C4-2B (cell line): ENCODE results near the gene PELI2.
A peak's percentile ranks its signal among the peaks of the same experiment; 100 is the strongest.

ENCODE experiments used
- H3K27ac ChIP-seq: fragments of 450-650 bp; 2 replicates; pipeline ENCODE4 v1.5.1; 2017
- ZFX ChIP-seq: fragments of 450-650 bp; IDR thresholded peaks from 2 replicates; pipeline ENCODE4 v1.6.1; 2017
- TF ChIP-seq, protein P1 (sequence below): fragments of 450-650 bp; conservative IDR thresholded peaks from 2 replicates; pipeline ENCODE4 v1.5.1; 2017; ENCODE audit warnings: mild to moderate bottlenecking

The PELI2 gene

DNA sequence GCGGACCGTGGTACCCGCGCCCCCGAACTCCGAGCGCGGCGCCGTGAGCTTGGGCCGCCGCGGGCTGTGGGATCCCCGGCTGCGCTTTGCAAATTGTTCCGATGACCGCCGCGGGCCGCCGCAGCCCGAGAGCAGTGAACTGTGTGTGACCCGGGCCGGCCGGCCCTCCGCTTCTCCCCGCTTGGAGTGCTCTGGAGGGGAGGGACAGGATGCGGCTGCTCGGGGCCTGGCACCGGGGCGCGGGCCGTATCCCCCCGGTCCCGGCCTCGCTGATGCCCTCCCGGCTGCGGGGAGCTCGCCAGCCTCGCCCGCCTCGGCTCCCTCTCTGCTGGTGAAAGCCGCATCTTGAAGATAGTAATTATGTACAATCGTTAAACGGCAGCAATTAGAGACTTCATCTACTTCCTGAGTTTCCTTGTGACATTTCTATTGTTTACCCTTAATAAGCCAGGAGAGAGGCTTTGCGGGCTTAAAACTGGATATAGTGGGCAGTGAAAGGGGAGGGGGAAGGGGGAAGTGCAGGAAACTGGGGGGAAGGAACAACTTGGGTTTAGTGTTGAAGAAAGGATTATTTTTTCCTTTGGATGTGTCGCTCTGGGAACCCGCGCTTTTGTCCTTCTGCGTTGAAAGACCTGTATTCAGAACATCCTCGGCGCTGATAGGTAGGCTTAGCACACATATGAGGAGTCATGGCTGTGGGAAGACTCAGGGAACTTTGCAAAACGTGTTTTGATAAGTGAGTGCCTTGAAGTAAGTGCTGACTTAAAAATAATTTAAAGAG is 1.2 kb downstream of the PELI2 start:
- TF ChIP-seq, protein P1, sequence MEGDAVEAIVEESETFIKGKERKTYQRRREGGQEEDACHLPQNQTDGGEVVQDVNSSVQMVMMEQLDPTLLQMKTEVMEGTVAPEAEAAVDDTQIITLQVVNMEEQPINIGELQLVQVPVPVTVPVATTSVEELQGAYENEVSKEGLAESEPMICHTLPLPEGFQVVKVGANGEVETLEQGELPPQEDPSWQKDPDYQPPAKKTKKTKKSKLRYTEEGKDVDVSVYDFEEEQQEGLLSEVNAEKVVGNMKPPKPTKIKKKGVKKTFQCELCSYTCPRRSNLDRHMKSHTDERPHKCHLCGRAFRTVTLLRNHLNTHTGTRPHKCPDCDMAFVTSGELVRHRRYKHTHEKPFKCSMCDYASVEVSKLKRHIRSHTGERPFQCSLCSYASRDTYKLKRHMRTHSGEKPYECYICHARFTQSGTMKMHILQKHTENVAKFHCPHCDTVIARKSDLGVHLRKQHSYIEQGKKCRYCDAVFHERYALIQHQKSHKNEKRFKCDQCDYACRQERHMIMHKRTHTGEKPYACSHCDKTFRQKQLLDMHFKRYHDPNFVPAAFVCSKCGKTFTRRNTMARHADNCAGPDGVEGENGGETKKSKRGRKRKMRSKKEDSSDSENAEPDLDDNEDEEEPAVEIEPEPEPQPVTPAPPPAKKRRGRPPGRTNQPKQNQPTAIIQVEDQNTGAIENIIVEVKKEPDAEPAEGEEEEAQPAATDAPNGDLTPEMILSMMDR: no peak
- TF ChIP-seq ZFX: no peak
- H3K27ac ChIP-seq: peak overlapping the region; percentile 39

DNA sequence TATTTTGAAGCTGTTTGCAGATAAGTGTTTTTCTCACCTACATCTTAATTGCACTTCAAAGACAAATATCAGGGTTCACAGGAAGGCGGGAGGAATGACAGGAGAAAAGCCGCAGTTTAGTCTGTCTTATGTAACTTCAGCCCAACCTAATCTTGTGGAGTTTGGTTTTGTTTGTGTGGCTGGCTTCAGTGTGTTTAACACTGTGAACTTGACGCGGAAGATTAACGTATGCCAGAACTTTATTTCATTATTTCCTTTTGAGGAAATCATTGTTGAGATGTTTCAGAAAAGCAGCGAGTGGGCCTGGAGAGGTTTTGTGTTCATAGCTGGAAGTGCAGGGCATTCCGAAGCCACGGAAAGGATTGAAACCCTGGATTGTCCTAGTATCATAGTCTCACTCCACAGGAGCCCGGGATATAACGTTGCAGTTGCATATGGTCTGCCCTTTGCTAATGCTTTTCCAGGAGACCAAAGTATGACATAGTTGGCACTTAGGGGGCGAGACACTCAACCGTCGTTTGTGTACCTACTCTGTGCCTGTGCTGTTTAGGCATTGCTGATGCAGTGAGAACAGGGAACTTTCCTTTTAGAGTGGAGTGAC is 2.0 kb downstream of the PELI2 start:
- H3K27ac ChIP-seq: no peak overlapping the region
- no peak for TF ChIP-seq ZFX
- TF ChIP-seq, protein P1: no peak

DNA sequence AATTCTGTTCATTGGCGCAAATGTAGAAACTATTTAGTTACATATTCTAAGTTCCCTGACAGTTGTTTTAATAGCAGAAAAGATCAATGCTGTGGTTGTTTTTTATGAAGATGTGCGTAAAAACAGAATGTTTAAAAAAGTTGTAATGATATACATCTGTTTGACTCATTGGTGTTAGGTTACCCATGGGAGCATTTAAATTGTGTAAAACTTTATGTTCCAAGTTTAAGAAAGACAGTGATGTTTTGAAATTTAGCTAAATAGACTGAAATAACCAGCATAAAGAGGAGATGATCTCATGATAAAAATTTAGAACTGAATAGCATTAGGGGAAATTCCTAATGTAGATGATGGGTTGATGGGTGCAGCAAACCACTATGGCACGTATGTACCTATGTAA is 3.6 kb downstream of the PELI2 start:
- TF ChIP-seq, protein P1: no peak
- TF ChIP-seq ZFX: no peak
- H3K27ac ChIP-seq: no peak overlapping the region

DNA sequence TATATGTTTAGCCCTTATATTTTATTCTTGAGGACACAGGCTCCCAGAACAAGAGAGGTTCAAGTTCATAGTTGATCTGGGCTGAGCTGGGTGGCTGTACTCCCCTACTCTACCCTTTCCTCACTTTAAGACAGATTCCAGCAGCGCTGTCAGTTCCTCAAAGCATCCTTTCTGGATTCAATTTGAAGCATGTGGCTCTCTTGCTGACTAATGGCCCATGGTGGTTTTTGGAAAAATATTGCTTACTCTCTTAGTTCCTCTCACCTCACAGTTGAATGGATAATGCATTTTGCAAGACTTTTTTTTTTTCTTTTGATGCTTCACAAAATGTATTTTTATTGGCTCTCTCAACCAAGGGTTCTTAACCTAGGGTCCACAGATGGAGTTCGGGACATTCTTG is 4.1 kb downstream of the PELI2 start:
- no peak for TF ChIP-seq ZFX
- TF ChIP-seq, protein P1: no peak
- no peak overlapping the region for H3K27ac ChIP-seq

DNA sequence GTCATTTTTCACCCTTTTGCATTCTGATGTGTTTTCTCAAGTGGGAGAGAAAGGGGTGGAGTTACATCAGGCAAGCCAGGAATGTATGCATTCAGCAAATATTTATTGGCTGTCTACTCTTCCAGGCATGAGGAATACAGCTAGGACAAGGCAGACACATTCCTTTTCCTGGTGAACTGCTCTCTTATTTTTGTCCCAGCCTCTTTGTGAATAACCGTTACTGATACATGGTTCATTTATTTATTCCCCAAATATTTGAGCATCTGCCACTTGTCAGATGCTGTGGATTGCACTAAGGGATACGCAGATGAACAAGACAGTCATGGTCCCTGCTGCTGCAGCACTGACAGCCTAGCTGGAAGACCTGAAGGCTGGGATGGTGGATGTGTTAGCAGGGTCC is 6.1 kb downstream of the PELI2 start:
- TF ChIP-seq, protein P1: no peak
- TF ChIP-seq ZFX: no peak
- no peak overlapping the region for H3K27ac ChIP-seq

DNA sequence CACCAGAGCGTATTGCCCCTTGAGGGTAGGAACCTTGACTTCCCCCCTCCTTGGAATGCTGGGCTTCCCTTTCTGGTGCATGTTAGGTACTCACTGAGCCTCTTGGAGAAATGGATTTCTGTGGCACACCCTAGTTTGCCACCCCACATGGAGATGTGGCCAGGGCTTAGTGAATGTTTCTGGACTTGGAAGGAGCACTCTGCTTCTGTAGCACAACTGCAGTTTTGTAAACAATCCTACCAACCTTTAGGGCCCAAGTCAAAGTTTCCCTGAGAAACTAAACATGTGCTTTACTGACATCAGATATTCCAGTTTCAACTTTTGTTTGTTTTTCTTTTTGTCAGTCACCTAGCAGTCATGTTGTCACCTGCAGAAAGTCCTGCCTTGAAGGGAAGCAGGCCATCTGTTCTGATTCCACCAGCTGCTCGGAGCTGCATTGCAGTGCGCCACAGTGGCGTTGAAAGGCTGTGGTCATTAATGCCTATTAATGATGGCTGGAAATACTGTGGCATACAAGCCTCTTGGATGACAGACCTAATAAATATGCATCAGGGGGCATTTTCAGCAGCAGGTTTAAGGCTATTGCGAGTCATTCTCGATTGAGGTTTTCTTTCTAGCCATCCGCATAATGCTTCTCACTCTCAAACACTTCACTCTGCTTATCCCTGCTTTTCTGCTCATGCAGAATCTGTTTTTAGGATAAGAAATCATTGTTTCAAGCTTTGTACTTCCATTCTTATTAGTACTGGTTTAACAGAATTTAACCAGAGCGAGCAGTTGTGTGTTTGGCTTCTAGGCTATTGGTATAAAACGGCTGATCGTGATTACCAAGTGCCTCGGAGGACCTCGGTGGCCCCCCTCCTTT is 7.8 kb downstream of the PELI2 start:
- no peak overlapping the region for H3K27ac ChIP-seq
- no peak for TF ChIP-seq ZFX
- TF ChIP-seq, protein P1: no peak

DNA sequence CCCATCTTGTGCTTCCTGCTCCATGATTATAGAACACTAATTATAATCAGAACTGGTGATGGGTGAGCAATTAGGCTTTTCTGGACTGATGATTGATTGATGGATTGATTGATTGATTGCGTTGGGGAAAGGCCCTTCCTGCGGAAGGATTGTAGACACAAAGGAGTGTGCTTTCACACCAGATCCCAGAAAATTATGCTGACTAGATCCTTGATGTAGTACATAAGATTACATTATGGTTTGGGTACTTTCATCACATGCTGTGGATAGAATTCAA is 8.4 kb downstream of the PELI2 start:
- TF ChIP-seq ZFX: no peak
- TF ChIP-seq, protein P1: no peak
- H3K27ac ChIP-seq: no peak overlapping the region
